ENCODE results near the gene DCAF17.

Gene DCAF17

GRCh38 chr2:171404719-171405118, 29.3 kb upstream of the DCAF17 start:
- Histone ChIP-seq H3K4me3 (ENCODE audit: insufficient read length, low read depth) (no peak overlapping the region), H3K9me3 (ENCODE audit: insufficient read depth, low read length) (peaks cover 17% of the 10 kb centered on the region), H3K36me3 (ENCODE audit: insufficient read depth, insufficient read length, low read length) (no peaks in the 10 kb centered on the region), H3K27me3 (ENCODE audit: insufficient read depth, insufficient read length) (no peaks in the 10 kb centered on the region), H3K9ac (ENCODE audit: insufficient read length, low read depth) (no peak overlapping the region), H3K4me1 (ENCODE audit: insufficient read depth, insufficient read length) (no peaks in the 10 kb centered on the region)
- no peak for DNase-seq (ENCODE audit: low read depth, low spot score)
- TF ChIP-seq ZNF274 (IDR thresholded peaks at IDR 0.05; ENCODE audit: low read depth, low read length) (no peak), YY1 (IDR thresholded peaks at IDR 0.05; ENCODE audit: insufficient read depth, insufficient read length) (no peak), SUZ12 (IDR thresholded peaks at IDR 0.05; ENCODE audit: extremely low read depth, insufficient read depth, insufficient read length) (no peak)

GRCh38 chr2:171405546-171405945, 28.5 kb upstream of the DCAF17 start:
- no peak for DNase-seq (ENCODE audit: low read depth, low spot score)
- Histone ChIP-seq H3K9me3 (ENCODE audit: insufficient read depth, low read length) (peaks cover 17% of the 10 kb centered on the region), H3K4me1 (ENCODE audit: insufficient read depth, insufficient read length) (no peaks in the 10 kb centered on the region), H3K36me3 (ENCODE audit: insufficient read depth, insufficient read length, low read length) (no peaks in the 10 kb centered on the region), H3K4me3 (ENCODE audit: insufficient read length, low read depth) (no peak overlapping the region), H3K9ac (ENCODE audit: insufficient read length, low read depth) (no peak overlapping the region), H3K27me3 (ENCODE audit: insufficient read depth, insufficient read length) (no peaks in the 10 kb centered on the region)
- TF ChIP-seq YY1 (IDR thresholded peaks at IDR 0.05; ENCODE audit: insufficient read depth, insufficient read length), result no peak
- no peak for TF ChIP-seq ZNF274 (IDR thresholded peaks at IDR 0.05; ENCODE audit: low read depth, low read length)
- no peak for TF ChIP-seq SUZ12 (IDR thresholded peaks at IDR 0.05; ENCODE audit: extremely low read depth, insufficient read depth, insufficient read length)

GRCh38 chr2:171406044-171406443, 28.0 kb upstream of the DCAF17 start:
- Histone ChIP-seq H3K27me3 (ENCODE audit: insufficient read depth, insufficient read length) (no peaks in the 10 kb centered on the region), H3K9ac (ENCODE audit: insufficient read length, low read depth) (no peak overlapping the region), H3K9me3 (ENCODE audit: insufficient read depth, low read length) (peaks cover 17% of the 10 kb centered on the region), H3K4me1 (ENCODE audit: insufficient read depth, insufficient read length) (no peaks in the 10 kb centered on the region), H3K4me3 (ENCODE audit: insufficient read length, low read depth) (no peak overlapping the region), H3K36me3 (ENCODE audit: insufficient read depth, insufficient read length, low read length) (no peaks in the 10 kb centered on the region)
- no peak for DNase-seq (ENCODE audit: low read depth, low spot score)
- TF ChIP-seq SUZ12 (IDR thresholded peaks at IDR 0.05; ENCODE audit: extremely low read depth, insufficient read depth, insufficient read length) (no peak), YY1 (IDR thresholded peaks at IDR 0.05; ENCODE audit: insufficient read depth, insufficient read length) (no peak), ZNF274 (IDR thresholded peaks at IDR 0.05; ENCODE audit: low read depth, low read length) (no peak)

GRCh38 chr2:171407030-171407675, 26.9 kb upstream of the DCAF17 start:
- H3K9me3 ChIP-seq (ENCODE audit: insufficient read depth, low read length), result peaks cover 9% of the 10 kb centered on the region
- no peaks in the 10 kb centered on the region for H3K27me3 ChIP-seq (ENCODE audit: insufficient read depth, insufficient read length)
- no peak for TF ChIP-seq SUZ12 (IDR thresholded peaks at IDR 0.05; ENCODE audit: extremely low read depth, insufficient read depth, insufficient read length)
- TF ChIP-seq ZNF274 (IDR thresholded peaks at IDR 0.05; ENCODE audit: low read depth, low read length), result no peak
- no peak for TF ChIP-seq YY1 (IDR thresholded peaks at IDR 0.05; ENCODE audit: insufficient read depth, insufficient read length)
- H3K9ac ChIP-seq (ENCODE audit: insufficient read length, low read depth), result no peak overlapping the region
- DNase-seq (ENCODE audit: low read depth, low spot score), result no peak
- H3K4me3 ChIP-seq (ENCODE audit: insufficient read length, low read depth), result no peak overlapping the region
- no peaks in the 10 kb centered on the region for H3K36me3 ChIP-seq (ENCODE audit: insufficient read depth, insufficient read length, low read length)
- no peaks in the 10 kb centered on the region for H3K4me1 ChIP-seq (ENCODE audit: insufficient read depth, insufficient read length)

DNA sequence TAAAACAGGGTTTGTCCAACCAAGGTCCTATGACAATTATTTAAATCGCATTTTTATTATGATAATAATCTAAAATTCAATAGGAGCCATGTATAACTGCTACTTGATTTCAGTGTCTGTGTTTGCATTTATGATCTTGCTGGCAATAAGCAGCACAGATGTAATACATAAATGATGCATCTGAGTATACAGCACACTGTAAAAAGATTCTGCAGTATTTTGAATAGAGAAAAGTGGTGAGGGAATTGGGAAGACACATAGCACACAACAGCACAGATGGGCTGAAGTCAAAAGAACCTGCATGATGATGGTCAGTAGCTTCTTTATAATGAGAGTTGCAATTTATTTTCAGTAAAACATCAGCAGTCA, 26.4 kb upstream of the DCAF17 start:
- H3K4me1 ChIP-seq (ENCODE audit: insufficient read depth, insufficient read length), result no peaks in the 10 kb centered on the region
- H3K27me3 ChIP-seq (ENCODE audit: insufficient read depth, insufficient read length), result no peaks in the 10 kb centered on the region
- no peak for DNase-seq (ENCODE audit: low read depth, low spot score)
- peaks cover 4% of the 10 kb centered on the region for H3K9me3 ChIP-seq (ENCODE audit: insufficient read depth, low read length)
- no peaks in the 10 kb centered on the region for H3K36me3 ChIP-seq (ENCODE audit: insufficient read depth, insufficient read length, low read length)
- H3K9ac ChIP-seq (ENCODE audit: insufficient read length, low read depth), result no peak overlapping the region
- H3K4me3 ChIP-seq (ENCODE audit: insufficient read length, low read depth), result no peak overlapping the region
- TF ChIP-seq SUZ12 (IDR thresholded peaks at IDR 0.05; ENCODE audit: extremely low read depth, insufficient read depth, insufficient read length) (no peak), YY1 (IDR thresholded peaks at IDR 0.05; ENCODE audit: insufficient read depth, insufficient read length) (no peak), ZNF274 (IDR thresholded peaks at IDR 0.05; ENCODE audit: low read depth, low read length) (no peak)

- Histone ChIP-seq H3K9me3 (ENCODE audit: insufficient read depth, low read length) (no peaks in the 10 kb centered on the region), H3K27me3 (ENCODE audit: insufficient read depth, insufficient read length) (no peaks in the 10 kb centered on the region), H3K4me1 (ENCODE audit: insufficient read depth, insufficient read length) (no peaks in the 10 kb centered on the region), H3K9ac (ENCODE audit: insufficient read length, low read depth) (no peak overlapping the region), H3K36me3 (ENCODE audit: insufficient read depth, insufficient read length, low read length) (peaks cover 6% of the 10 kb centered on the region), H3K4me3 (ENCODE audit: insufficient read length, low read depth) (no peak overlapping the region)
- peak; percentile 15 for DNase-seq (ENCODE audit: low read depth, low spot score)
- no peak for TF ChIP-seq YY1 (IDR thresholded peaks at IDR 0.05; ENCODE audit: insufficient read depth, insufficient read length)
- no peak for TF ChIP-seq ZNF274 (IDR thresholded peaks at IDR 0.05; ENCODE audit: low read depth, low read length)
- no peak for TF ChIP-seq SUZ12 (IDR thresholded peaks at IDR 0.05; ENCODE audit: extremely low read depth, insufficient read depth, insufficient read length)
Measured at GRCh38 chr2:171409436-171409971, 24.5 kb upstream of the DCAF17 start.

DNA sequence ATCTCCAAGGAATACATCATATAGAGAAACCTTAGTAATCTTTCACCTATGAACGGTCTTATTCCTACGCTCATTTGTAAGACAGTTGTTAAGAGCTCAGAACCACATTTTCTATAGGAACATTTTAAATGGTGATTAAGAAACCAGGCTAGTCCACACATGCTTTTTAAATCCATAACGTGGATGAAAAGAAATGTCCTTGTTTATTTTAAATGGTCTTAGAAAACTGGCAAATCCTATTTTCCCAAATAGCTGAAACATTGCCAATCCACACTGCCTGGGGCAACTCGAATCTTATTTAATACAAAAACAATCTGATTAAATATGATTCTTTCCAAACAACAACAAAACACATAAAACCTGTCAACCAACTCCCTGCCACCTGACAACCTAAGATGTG, 23.9 kb upstream of the DCAF17 start:
- DNase-seq (ENCODE audit: low read depth, low spot score), result no peak

More for the DNA sequence above, 23.9 kb upstream of the DCAF17 start:
- Histone ChIP-seq H3K4me1 (ENCODE audit: insufficient read depth, insufficient read length) (no peaks in the 10 kb centered on the region), H3K9me3 (ENCODE audit: insufficient read depth, low read length) (no peaks in the 10 kb centered on the region), H3K9ac (ENCODE audit: insufficient read length, low read depth) (no peak overlapping the region), H3K4me3 (ENCODE audit: insufficient read length, low read depth) (no peak overlapping the region), H3K36me3 (ENCODE audit: insufficient read depth, insufficient read length, low read length) (peaks cover 6% of the 10 kb centered on the region), H3K27me3 (ENCODE audit: insufficient read depth, insufficient read length) (no peaks in the 10 kb centered on the region)
- TF ChIP-seq SUZ12 (IDR thresholded peaks at IDR 0.05; ENCODE audit: extremely low read depth, insufficient read depth, insufficient read length) (no peak), YY1 (IDR thresholded peaks at IDR 0.05; ENCODE audit: insufficient read depth, insufficient read length) (no peak), ZNF274 (IDR thresholded peaks at IDR 0.05; ENCODE audit: low read depth, low read length) (no peak)

All from NT2/D1 (cell line).